CD4-positive, alpha-beta T cell (primary cell): ENCODE measurements around the gene FUT4. TPM values are rescaled to one million over a fixed set of nuclear protein-coding genes. Genes with fewer than 3 reads are reported as not detected.

Experiments used
- ATAC-seq: fragments of 200-7000 bp; cut with Tn5 transposase; one replicate; pipeline ENCODE4 v1.10.0; 2022; ENCODE audit warnings: mild to moderate bottlenecking; ENCODE audit not compliant: poor library complexity
- CTCF ChIA-PET: fragments of 350-600 bp; sonication (Branson Sonifier 250); formaldehyde crosslinking; loops from one replicate; lab custom pipeline; 2021; ENCODE audit warnings: antibody characterized with exemption, inconsistent platforms; lab: Charles Lee
- POLR2A ChIA-PET: fragments of 350-600 bp; sonication (Branson Sonifier 250); formaldehyde crosslinking; loops from one replicate; lab custom pipeline; 2021; ENCODE audit warnings: antibody characterized with exemption, inconsistent platforms; lab: Charles Lee
- DNase-seq, 14 experiments: peaks; one replicate each; pipeline ENCODE4 v3.0.0-alpha.2; 2013 to 2020; ENCODE audit warnings: mixed read lengths in 2 of 14
- H3K27ac ChIP-seq, 2 donors: one replicate each; pipeline versions ENCODE4 v1.5.1 to v1.7.0; 2013; ENCODE audit warnings: low read length in 2 of 2, low read depth in 1 of 2, mild to moderate bottlenecking in 1 of 2
- H3K27me3 ChIP-seq, 2 experiments: 1 replicate in 1 of 2; 2 replicates in 1 of 2; pipeline versions ENCODE4 v1.6.1 to v1.7.0; 2013; ENCODE audit warnings: low read length in 2 of 2, control low read depth in 1 of 2, mild to moderate bottlenecking in 1 of 2, moderate library complexity in 1 of 2; ENCODE audit not compliant: insufficient read depth in 2 of 2, control insufficient read depth in 1 of 2
- H3K36me3 ChIP-seq: one replicate; pipeline ENCODE4 v1.6.1; 2013; ENCODE audit warnings: low read length, control low read depth; ENCODE audit not compliant: insufficient read depth
- H3K4me1 ChIP-seq: one replicate; pipeline ENCODE4 v1.6.1; 2013; ENCODE audit warnings: low read length, control low read depth; ENCODE audit not compliant: insufficient read depth
- H3K4me3 ChIP-seq: one replicate; pipeline ENCODE4 v1.5.1; 2013; ENCODE audit warnings: mild to moderate bottlenecking, low read length, moderate library complexity
- H3K9me3 ChIP-seq, 2 experiments: 1 replicate in 1 of 2; 2 replicates in 1 of 2; pipeline versions ENCODE4 v1.6.1 to v1.7.0; 2013; ENCODE audit warnings: low read length in 2 of 2, mild to moderate bottlenecking in 2 of 2, control low read depth in 1 of 2, moderate library complexity in 1 of 2; ENCODE audit not compliant: control insufficient read depth in 1 of 2, insufficient read depth in 1 of 2
- H3K27ac Mint-ChIP-seq: one replicate; pipeline ENCODE4 v1.8.0; 2020; ENCODE audit warnings: mixed read lengths
- H3K27me3 Mint-ChIP-seq: one replicate; pipeline ENCODE4 v1.8.0; 2021; ENCODE audit warnings: mixed read lengths
- H3K36me3 Mint-ChIP-seq: one replicate; pipeline ENCODE4 v1.8.0; 2021; ENCODE audit warnings: low read depth, mixed read lengths
- H3K4me1 Mint-ChIP-seq: one replicate; pipeline ENCODE4 v1.8.0; 2021; ENCODE audit warnings: low read depth, mixed read lengths
- H3K4me3 Mint-ChIP-seq: one replicate; pipeline ENCODE4 v1.8.0; 2020; ENCODE audit warnings: mild to moderate bottlenecking, mixed read lengths
- H3K9me3 Mint-ChIP-seq: one replicate; pipeline ENCODE4 v1.8.0; 2020; ENCODE audit warnings: mixed read lengths
- CTCF ChIP-seq: fragments of 200-600 bp; IDR thresholded peaks from one replicate; pipeline ENCODE4 v1.8.0; 2022; ENCODE audit warnings: antibody characterized with exemption, mild to moderate bottlenecking
- intact Hi-C, 2 experiments: fragments of 100-400 bp; cut with DNase I in 1 of 2; cut with micrococcal nuclease in 1 of 2; formaldehyde crosslinking; loops; one replicate each; pipeline versions ENCODE4 v1.15.1 to v1.9.0; 2023 to 2025; cut with DNase I, micrococcal nuclease
- total RNA-seq, 174 experiments: library from RNA in 2 of 174; stranded (reverse) in 2 of 174; gene quantifications; one replicate each; pipeline ENCODE4 v1.2.3 and lab custom pipeline; 2021 to 2026

FUT4 gene
- total RNA-seq, 2 experiments from 2014 or later = 4.3 to 5.1 TPM

- Mint-ChIP-seq H3K27ac (no peak overlapping the region), H3K4me1 (no peaks in the 10 kb centered on the region), H3K9me3 (no peaks in the 10 kb centered on the region), H3K36me3 (no peaks in the 10 kb centered on the region), H3K27me3 (no peaks in the 10 kb centered on the region), H3K4me3 (no peak overlapping the region)
- Histone ChIP-seq H3K4me1 (no peaks in the 10 kb centered on the region), H3K4me3 (no peak overlapping the region), H3K27ac (no peak overlapping the region), H3K9me3 (no peaks in the 10 kb centered on the region), H3K27me3 (no peaks in the 10 kb centered on the region), H3K36me3 (no peaks in the 10 kb centered on the region)
- no peak for TF ChIP-seq CTCF
- ChIA-PET CTCF (no interaction called here), POLR2A (no interaction called here)
- ATAC-seq = no peak
- DNase-seq = no peak
- intact Hi-C loops = no loop called here
Measured at GRCh38 chr11:94577841-94578240, 34.1 kb downstream of the FUT4 start.

GRCh38 chr11:94581926-94582325 is 38.2 kb downstream of the FUT4 start:
- Histone ChIP-seq H3K4me3 (no peak overlapping the region), H3K36me3 (no peaks in the 10 kb centered on the region), H3K27me3 (no peaks in the 10 kb centered on the region), H3K4me1 (no peaks in the 10 kb centered on the region), H3K27ac (no peak overlapping the region), H3K9me3 (no peaks in the 10 kb centered on the region)
- ATAC-seq (no peak), DNase-seq (no peak)
- no peaks in the 10 kb centered on the region for H3K36me3 Mint-ChIP-seq
- H3K4me1 Mint-ChIP-seq = no peaks in the 10 kb centered on the region
- no peaks in the 10 kb centered on the region for H3K9me3 Mint-ChIP-seq
- no peak overlapping the region for H3K4me3 Mint-ChIP-seq
- H3K27ac Mint-ChIP-seq = no peak overlapping the region
- ChIA-PET CTCF (no interaction called here), POLR2A (interaction anchor here (0.6 kb wide), 1 partner anchor 57 kb away, joined by 4 read pairs; no protein-coding TSS in a partner anchor)
- TF ChIP-seq CTCF = no peak
- intact Hi-C loops = no loop called here
- H3K27me3 Mint-ChIP-seq = no peaks in the 10 kb centered on the region

GRCh38 chr11:94583213-94583865 is 39.6 kb downstream of the FUT4 start:
- no peak for TF ChIP-seq CTCF
- CTCF ChIA-PET = no interaction called here
- H3K4me3 ChIP-seq = no peak overlapping the region

More at GRCh38 chr11:94583213-94583865, 39.6 kb downstream of the FUT4 start:
- H3K9me3 Mint-ChIP-seq = no peaks in the 10 kb centered on the region
- DNase-seq (no peak), ATAC-seq (no peak)
- H3K36me3 Mint-ChIP-seq = no peaks in the 10 kb centered on the region
- Histone ChIP-seq H3K27me3 (no peaks in the 10 kb centered on the region), H3K9me3 (no peaks in the 10 kb centered on the region), H3K27ac (no peak overlapping the region), H3K36me3 (no peaks in the 10 kb centered on the region), H3K4me1 (no peaks in the 10 kb centered on the region)
- intact Hi-C loops = no loop called here
- H3K27me3 Mint-ChIP-seq = no peaks in the 10 kb centered on the region
- H3K27ac Mint-ChIP-seq = no peak overlapping the region
- H3K4me1 Mint-ChIP-seq = no peaks in the 10 kb centered on the region
- no peak overlapping the region for H3K4me3 Mint-ChIP-seq
- POLR2A ChIA-PET = no interaction called here
